Cardiac septum (tissue), 1 donor: ENCODE data around the gene RALGPS1. TPM values are rescaled to one million over a fixed set of nuclear protein-coding genes. Genes with fewer than 3 reads are reported as not detected.

Experiments
- DNase-seq: peaks from one replicate; pipeline ENCODE4 v3.0.0-alpha.2; 2020; ENCODE audit warnings: low spot score
- intact Hi-C: fragments of 100-400 bp; cut with DNase I; formaldehyde crosslinking; loops from one replicate; pipeline ENCODE4 v1.14.0; 2022
- total RNA-seq: library from RNA; stranded (reverse); fragmentation: NEBNext Ultra II Directional; extraction: Animal tissue kit (Norgen Biotek cat#: 25700); gene quantifications from one replicate; pipeline ENCODE4 v1.2.1, GENCODE V29; 2021
- donor health status: DM: no; HTN: no; CAD: no.

RALGPS1 gene
- total RNA-seq, 1 donor from 2014 or later, result 21.8 TPM

DNA sequence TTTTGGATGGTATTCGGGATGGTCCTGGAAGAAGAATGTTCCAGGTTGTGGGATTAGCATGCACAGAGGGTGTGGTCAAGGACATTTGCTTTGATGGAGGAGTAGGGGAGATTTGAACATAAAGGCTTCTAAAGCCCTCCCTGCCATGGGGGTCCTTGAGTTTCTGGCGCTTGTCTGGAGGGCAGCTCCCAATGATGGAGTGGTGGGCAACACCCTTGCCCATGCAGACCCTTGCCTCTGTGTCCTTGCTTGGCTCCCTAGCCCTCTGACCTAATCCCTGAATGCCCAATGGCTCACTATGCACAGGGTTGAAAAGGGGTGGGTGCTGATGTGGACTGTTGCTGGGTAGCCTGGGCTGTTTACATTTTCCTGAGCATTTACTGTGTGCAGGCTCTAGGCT is 66.6 kb downstream of the RALGPS1 start:
- intact Hi-C loops, result no loop called here
- DNase-seq, result no peak

DNA sequence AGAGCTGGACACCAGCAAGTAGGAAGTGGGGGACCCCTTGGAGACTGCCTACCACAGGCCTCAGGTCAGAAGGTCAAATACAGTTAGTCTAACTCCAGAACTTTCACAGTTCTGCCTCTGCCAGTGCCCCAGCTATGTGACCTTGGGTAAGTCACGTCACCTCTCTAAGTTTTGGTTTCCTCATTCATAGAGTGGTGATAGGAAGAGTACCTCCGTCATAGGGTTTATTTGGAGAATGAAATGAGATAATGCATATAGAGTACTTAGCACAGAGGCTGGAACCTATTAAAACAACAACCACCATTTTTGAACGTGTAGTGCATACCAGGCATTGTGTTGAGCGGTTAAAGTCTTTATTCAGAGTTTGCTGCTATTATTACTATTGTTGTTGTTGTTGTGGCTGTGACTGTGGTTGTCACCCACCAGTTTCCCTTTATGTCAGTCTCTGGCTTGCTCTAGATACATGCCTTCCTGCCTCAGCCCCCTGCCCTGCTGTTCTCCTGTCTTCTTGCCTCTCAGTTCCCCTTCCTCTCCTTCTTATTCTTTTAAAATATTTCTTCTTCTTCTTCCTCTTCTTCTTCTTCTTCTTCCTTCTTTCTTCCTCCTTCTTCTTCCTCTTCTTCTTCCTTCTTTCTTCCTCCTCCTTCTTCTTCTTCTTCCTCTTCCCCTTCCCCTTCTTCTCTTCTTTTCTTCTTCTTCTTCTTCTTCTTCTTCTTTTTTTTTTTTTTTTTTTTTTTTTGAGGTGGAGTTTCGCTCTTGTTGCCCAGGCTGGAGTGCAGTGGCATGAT is 67.8 kb downstream of the RALGPS1 start:
- DNase-seq, result no peak
- intact Hi-C loops, result no loop called here

DNA sequence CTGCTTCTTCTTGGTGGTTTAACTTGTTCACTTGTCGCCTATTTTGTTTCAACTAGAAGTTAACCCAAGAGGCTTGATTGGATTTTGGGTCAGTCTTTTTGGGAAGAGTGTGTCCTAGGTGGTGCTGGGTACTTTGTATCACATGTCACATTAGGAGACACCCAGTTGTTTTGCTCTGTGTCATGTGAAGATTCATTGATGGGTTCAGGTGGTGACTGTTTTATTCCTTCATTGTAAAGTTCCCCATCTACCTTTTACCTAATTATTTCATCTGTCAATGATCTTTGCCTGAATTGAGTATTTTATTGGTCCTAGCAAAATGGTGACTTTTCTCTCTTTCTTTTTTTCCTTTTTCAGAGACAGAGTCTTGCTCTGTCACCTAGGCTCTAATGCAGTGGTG is 69.2 kb downstream of the RALGPS1 start:
- DNase-seq, result no peak
- intact Hi-C loops, result no loop called here

DNA sequence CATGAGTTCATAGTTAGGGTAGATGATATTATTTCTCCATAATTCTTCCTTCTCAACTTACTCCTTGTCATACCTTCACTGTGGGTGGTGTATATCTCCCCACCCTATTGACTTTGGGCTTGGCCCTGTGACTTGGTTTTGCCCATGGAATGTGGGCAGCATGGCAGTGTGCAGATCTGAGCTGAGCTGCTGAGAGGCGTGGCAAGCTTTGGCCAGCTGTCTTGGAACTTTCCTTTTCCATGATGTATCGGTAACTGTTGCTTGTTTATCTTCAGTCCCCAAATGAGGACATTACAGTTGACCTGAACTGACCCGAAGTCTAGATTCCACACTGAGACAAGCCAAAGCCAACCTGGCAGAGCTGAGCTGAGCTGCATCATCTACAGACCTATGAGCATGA is 70.4 kb downstream of the RALGPS1 start:
- intact Hi-C loops, result loop anchor here (5.0 kb wide), 1 partner anchor 37 kb away; no protein-coding TSS in a partner anchor
- no peak for DNase-seq

DNA sequence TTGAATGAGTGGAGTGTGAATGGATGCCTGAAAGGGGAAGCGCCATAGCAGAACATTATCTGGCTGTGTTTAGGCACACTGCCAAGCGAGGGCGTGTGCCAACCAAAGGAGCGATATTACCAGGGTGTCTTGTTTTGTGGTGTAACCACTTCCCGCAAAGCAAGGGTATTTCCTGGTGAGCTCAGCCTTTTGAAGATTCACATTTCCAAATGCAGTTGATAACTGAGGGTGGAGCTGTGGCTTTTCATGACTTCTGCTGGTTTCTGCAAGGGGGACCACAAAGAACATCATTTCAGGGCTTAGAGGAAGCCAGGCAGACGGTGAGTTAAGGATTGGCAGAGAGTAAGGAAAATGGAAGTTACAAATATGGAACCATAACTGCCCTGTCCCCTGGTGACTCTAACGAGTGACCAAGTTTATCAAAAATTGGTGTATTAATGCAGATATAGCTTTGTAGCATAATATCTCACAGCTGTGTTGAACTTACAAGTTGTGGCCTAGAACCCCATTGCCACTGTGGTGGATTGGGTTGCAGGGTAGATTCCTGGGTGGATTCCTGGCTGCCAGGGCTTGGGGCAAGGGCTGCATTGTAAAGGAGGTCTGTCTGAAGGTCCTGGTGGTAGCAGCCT is 71.4 kb downstream of the RALGPS1 start:
- intact Hi-C loops, result loop anchor here (5.0 kb wide), 1 partner anchor 36 kb away; no protein-coding TSS in a partner anchor
- DNase-seq, result no peak

DNA sequence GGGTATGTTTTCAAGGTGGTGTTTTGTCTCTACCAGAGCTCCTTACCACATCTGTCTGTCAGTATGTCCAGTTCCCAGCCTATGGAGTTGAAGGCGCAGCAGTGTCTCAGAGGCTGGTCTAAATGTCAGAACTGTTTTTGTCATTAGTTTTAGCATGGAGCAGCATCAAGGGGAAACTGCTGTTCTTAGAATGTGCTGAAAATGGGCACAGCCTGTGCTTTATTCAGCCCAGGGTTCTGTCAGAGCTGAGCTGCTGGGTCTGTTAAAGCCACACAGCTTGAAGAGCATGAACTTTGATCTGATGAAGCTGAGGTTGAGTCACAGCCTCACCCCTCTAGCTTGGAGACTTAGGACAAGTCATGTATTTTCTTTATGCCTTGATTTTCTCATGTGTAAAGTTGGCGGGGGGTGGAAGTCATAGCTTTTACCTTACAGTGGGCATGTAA is 71.9 kb downstream of the RALGPS1 start:
- no peak for DNase-seq
- intact Hi-C loops, result loop anchor here (5.0 kb wide), 1 partner anchor 36 kb away; no protein-coding TSS in a partner anchor

DNA sequence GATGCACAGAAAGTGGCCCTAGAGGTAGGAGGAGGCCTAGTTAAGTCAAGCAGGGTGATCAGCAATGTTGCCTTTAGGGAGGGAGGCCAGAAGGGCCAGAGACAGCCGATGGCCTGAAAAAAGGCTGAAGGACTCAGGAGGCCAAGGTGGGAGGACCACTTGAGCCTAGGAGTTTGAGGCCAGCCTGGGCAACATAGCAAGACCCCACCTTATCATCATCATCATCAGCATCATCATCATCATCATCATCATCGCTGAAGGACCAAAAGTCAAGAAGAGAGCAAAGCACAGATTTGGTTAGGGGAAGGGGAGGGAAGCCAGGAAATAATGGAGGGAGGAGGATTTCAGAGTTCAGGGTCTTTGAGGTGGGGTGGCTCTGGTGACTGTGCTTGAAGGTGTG is 74.3 kb downstream of the RALGPS1 start:
- no peak for DNase-seq
- intact Hi-C loops, result loop anchor here (5.0 kb wide), 1 partner anchor 33 kb away; no protein-coding TSS in a partner anchor

DNA sequence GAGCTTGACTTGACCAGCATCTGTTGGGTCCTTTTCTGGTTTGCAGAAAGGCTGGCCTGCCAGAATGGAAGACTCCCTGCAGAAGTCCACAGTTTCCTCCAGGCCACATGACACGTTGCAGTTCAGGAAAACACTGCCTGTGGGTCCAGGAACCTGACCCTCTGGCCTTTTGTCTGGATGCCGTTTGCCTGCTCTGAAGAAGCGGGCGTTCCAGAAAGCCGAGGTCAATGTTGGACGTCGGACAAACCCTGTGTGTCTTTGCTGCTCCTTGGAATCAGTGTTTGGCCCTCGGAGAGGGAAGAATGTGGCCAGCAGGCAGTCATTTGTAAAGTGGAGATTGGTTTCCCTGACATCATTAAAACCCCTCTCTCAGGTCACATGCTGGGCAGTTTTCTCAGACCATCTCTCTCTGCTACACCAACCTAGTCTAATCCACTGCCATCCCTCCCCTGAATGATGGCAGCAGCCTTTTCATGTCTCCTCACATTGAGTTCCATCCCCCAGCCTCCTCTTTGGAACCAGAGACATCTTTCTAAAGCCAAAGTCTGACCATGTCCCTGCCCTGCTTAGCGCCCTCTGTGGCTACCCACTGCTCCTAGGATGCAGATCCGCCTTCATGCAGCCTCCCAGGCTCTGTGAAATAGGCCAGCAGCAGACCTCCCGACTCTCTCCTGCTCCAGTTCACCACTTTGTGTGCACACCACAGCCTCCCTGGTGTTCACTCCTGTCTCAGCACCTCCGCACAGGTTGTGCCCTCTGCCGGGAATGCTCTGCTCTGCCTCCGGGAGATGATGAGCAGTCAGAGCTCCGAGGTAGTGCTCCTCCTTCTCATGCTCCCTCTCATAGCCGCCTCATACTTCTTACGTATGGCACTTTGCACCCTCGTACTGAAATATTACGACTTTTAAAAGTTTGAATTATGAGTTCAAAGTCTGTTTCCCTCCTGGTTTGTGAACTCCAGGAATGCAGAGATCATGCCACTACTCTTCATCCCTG is 75.6 kb downstream of the RALGPS1 start:
- DNase-seq, result peak; percentile 81
- intact Hi-C loops, result loop anchor here (5.0 kb wide), 1 partner anchor 32 kb away; no protein-coding TSS in a partner anchor

DNA sequence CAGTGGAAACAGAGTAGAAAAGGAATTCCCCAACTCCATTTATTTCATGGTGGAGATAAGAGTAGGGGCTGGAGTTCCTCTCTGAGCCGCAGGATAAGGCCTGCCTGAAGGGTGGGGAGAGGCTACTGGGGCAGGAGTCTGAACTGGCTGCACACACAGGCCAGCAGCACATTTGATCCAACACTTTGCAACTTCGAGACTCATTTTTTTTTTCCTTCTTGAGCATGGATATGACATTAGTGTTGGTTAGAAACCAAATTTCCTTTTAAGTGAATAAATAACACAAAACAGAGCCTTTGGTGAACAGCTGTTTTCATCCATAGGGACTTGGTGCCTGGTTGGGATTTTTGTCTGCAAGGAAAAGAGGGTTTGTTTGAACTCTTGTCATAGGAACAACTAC is 76.6 kb downstream of the RALGPS1 start:
- intact Hi-C loops, result no loop called here
- no peak for DNase-seq

DNA sequence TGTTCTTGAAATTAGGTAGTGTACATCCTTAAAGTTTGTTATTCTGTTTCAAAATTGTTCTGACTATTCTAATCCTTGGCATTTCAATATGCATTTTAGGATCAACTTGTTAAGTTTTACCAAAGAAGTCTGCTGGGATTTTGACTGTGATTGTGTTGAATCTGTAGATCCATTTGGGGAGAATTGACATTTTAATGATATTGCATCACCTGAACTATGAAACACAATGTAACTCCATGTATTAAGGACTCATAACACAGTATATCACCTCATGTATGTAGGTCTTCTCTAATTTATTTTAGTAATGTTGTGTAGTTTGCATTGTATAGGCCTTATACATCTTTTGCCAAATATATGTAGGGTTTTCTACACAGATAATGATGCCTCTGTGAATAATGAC is 77.8 kb downstream of the RALGPS1 start:
- DNase-seq, result no peak
- intact Hi-C loops, result no loop called here

DNA sequence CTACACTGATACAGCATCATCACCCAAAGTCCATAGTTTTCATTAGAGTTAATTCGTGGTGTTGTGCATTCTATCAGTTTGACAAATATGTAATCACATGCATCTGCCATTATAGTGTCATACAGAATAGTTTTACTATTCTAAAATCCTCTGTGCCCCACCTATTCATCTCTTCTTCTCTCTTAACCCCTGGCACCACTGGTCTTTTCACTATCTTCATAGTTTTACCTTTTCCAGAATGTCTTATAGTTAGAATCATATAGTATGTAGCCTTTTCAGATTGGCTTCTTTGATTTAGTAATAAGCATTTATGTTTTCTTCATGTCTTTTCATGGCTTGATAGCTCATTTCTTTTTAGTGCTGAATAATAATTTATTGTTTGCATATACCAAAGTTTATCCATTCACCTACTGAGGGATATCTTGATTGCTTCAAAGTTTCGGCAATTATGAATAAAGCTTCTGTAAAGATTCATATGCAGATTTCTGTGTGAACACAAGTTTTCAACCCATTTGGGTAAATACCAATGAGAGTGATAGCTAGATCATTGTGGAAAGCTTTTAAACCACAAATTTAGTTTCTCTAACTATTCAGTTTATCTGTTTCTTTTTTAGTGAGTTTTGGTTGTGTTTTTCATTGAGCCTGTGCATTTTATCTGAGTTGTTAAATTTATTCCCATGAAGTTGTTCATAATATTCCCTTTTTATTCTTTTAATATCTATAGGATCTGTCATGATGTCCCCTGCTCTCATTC is 84.9 kb downstream of the RALGPS1 start:
- intact Hi-C loops, result no loop called here
- no peak for DNase-seq

DNA sequence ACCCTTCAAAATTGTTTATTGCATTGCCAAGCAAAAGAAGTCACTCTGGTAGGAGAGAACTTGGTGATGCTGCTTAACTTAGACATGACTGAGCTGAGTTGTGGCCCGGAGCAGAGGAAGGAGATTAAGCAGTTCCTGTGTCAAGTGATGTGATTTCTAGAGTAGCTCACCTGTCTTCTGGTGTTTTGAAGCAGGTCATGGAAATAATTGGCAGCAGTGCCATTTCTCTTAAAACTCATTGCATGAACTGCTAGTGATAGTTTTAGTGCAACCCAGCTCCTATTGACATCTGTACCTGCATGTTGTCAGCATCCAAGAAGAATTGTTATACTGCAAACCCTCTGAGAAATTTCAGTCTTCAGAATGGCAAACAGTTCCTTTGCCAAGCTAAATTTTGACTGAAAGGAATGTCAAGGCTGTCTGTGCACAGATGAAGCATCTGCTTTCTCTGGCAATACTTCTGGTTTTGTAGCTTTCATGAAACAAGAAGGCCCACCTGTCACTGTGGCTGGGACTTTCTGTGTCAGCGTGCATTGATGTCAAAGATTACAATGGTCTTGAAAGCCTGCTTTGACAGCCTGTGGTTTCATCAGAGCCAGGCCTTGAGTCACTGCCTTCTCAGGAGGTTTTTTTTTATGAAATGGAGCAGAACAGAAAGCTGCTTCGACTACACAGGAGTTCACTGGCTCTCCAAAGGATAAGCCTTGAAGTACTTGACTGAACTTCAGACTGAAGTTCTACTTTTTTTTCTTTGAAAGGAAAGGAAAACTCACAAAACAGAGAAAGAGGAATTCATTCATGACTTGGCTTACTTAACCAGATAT is 90.6 kb downstream of the RALGPS1 start:
- intact Hi-C loops, result no loop called here
- no peak for DNase-seq

DNA sequence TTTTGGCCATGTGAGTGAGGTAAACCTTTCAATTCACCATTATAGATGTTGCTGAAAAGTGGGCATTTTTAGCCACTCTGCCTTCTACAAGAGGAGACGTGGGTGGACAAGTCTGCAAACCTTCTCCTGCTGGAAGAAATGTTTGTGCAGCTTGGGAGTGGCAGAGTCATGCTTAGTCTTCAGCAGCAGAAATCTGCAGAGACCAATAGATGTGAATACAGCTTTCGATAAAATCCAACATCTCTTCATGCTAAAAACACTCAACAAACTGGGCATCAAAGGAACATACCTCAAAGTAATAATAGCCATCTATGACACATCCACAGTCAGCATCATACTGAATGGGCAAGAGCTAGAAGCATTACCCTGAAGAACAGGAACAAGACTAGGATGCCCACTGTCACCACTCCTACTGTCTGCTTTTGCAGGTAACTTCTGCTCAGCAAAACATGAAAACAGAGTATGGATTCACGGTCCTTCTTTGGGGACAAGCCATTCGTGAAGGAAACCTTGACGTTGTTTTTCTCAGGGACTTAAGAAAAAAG is 91.3 kb downstream of the RALGPS1 start:
- intact Hi-C loops, result no loop called here
- DNase-seq, result no peak

DNA sequence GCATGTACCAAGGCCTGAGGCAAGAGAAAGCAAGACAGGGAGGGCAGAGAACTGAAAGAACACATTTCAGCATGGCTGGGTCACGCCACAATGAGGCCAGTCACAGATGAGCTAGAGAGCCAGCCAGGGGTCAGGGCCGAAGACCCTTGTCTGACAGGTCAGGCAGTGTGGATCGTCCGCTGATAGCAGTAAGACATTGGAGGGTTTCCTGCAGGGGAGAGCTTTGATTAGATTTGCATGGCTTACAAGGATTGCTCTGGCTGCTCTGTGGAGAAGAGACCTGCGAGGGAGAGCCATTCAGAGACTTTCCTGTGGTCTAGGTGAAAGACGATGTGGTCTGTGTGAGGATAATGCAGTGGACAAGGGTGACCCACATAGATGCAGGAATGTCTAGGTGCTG is 93.1 kb downstream of the RALGPS1 start:
- intact Hi-C loops, result no loop called here
- no peak for DNase-seq

DNA sequence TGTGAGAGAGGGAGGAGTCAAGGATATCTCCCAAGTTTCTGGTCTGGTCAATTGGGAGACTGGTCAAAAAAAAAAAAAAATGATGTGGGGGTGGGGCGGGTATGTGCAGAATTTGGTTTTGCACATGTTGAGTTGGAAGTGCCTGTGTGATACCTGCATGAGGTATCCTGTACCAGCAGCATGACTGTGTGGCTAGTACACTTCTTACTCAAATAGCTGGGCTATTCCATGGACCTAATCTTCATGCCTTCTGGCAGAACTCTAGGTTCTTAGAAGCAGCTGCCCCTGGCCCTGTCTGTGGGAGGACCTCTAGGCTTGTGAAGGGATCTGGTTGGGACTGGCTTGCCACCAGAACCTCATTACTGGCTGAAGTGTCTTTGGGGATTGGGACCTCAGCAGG is 93.5 kb downstream of the RALGPS1 start:
- DNase-seq, result no peak
- intact Hi-C loops, result no loop called here

DNA sequence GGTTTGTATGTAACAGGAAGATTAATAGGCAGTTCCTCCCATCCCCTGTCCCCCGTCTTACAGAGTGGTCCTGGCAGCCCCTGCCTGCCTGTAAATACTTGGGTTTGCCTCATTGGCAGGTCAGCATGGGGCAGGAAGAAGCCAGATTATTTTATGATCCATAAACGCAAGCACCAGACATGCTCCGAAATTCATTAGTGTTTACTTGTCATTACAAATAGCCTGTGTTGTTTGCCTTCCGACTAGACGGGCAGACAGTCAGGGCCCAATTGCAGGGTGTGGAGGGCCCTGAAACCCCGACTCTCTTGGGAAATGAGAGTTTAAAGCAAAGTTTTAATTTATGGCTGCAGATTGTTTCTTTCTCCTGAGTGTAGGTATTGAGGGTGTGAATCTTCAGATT is 97.2 kb downstream of the RALGPS1 start:
- intact Hi-C loops, result no loop called here
- no peak for DNase-seq

DNA sequence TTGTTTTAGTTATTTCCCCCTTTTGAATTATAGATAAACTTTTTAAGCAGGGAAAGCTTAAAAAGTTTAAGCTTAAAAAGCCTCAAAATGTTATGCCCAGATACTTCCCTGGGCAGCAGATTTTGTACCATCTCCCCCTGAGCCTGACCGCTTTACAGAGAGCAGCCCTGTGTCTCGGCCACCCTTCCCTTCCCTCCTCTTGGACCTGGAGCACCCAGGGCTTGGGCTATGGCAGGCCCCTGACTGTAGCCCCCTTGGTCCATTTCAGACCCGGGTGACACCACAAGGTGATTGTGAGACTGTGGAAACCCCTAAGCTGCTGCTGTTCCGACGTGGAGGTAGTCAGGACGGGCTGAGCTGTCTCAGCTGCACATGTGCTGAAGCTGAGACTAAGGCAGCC is 97.7 kb downstream of the RALGPS1 start:
- intact Hi-C loops, result no loop called here
- DNase-seq, result no peak

DNA sequence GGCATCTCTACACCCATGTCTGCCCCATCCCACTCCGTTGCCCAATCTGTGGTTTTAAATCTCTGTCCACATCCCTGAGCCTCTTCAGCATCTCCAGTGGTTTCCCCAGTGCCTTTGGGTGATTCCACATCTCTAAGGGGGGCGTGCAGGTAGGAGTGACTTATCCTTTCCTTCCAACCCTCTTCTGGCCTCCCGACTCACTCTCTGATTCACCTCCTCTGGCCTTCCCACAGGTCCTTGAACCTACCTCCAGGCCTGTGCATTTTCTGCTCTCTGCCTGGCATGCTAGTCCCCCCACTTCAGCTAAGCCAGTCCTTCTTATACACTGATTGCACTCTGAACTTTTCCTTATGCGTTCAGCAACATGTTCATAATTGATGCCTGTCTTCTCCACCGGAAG is 99.0 kb downstream of the RALGPS1 start:
- intact Hi-C loops, result no loop called here
- no peak for DNase-seq
